NCI-H146 (cell line): ENCODE measurements around the gene TMOD4.
"Not testable (repeated sequence)": the region's sequence is repeated elsewhere in the genome, so short reads cannot be mapped to it uniquely, and the experiment has no call there.

Experiments
- DNase-seq: peaks from one replicate; lab custom pipeline; 2025; lab: John Stamatoyannopoulos, UW

TMOD4 gene

DNA sequence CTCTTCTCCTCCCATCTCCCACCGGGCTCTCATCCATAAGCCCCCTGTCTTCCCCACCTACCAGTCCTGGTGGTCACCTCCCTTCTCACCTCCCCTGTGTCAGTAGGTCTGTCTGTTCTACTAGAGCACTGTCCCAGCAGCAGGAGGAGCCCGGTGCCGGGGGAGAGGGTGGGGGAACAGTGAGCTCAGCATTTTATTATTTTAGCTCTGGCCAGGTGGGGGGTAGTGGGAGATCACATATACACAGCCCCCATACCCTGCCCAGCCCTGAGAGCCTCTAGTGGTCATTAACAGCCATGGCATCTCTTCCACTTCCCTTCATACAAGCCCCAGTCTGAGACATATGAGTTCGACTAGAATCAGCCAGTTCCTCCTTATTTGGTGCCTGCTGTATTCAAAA is at the start of gene TMOD4:
TSS of gene TMOD4 (minus strand) at position 119 of the 400 bp plus-strand sequence. CDS start 1,106 bp downstream, outside the sequence.
- DNase-seq = no peak

DNA sequence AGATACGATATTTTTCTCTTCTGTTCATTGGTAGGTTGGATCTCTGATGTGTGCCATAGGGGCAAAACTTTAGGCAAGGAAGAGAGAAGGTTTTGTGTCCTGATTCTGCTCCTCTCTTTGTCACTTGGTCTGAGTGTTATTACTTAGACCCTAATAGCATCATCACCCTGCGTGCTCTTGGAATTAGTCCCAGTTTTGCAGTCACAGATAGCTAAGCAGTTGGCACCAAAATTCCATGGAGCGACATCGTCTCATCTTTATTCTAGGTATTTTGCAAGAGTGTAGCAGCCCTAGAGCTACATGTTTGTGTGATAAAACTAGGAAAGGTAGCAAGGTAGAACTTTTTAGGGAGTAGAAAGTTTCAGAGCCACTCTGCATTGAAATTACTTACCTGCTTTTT is 46.3 kb upstream of the TMOD4 start:
- DNase-seq = no peak

DNA sequence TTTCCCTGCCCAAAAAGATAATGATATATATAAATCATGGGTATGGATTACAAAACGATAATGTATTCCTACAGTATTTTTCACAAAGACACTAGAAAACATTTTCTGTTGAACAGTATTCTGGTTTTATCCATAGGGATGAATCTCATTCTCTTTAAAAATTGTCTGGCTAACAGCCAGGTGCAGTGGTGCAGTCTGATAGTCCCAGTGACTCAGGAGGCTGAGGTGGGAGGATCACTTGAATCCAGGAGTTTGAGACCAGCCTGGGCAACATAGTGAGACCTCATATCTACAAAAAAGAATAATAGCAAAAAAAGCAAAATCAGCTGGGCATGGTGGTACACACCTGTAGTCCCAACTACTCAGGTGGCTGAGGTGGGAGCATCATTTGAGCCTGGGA is 45.8 kb upstream of the TMOD4 start:
- no peak for DNase-seq

DNA sequence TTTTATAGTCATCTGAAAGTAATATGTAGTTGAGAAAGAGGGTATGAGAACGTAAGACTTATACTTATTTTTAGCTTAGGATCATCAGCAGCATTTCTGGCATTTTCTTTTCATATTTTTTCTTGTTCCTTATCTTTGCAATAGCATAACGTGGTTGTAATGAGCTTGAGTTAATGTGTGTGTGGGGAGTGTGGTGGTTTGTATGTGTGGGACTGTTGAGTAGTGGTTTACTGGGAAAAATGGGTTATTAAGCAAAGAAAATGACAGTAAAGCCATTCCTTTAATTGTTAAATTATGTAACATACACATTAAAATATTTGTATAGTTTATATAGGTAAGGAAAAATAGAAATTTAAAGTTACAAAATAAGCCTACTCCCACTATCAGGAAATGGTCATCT is 37.8 kb upstream of the TMOD4 start:
- DNase-seq = no peak

DNA sequence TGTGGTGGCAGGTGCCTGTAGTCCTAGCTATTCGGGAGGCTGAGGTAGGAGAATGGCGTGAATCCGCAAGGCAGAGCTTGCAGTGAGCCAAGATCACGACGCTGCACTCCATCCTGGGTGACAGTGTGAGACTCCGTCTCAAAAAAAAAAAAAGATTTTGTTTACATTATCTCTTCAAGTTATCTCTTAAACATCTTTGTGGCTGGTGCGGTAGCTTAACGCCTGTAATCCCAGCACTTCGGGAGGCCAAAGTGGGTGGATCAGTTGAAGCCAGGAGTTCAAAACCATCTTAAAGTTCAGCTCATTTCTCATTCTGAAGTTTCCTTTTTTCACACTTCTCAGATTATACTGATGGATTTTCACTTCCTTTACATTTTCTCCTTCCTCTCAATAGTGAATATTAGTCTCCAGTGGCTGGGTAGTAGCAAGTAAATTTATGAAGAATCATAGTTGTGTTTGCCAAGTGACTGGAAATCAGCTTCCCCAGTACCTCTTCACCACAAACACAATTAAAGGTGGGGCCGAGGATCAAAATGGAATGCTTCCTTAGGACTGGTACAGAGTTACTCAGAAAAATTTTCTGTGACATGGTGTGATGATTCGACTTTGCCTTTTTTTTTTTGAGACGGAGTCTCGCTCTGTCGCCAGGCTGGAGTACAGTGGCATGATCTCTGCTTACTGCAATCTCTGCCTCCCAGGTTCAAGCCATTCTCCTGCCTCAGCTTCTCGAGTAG is 36.4 kb upstream of the TMOD4 start:
- no peak for DNase-seq

DNA sequence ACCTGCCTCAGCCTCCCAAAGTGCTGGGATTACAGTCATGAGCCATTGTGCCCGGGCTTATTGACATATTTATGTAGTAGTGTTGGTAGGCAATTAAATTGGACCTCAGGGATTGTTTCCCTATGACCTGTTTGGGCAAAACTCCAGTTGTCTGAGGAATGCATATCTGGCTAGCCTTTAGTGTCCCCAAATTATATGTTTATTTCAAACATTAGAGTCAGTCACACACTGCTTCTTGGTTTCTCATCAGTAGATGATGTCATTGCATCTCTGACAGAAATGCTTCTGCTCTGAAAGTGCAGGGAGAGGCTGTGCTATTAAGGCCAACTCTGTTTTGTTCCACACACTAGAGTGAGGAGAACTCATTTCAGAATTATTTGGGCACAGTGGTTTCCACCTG is 35.0 kb upstream of the TMOD4 start:
- no peak for DNase-seq

DNA sequence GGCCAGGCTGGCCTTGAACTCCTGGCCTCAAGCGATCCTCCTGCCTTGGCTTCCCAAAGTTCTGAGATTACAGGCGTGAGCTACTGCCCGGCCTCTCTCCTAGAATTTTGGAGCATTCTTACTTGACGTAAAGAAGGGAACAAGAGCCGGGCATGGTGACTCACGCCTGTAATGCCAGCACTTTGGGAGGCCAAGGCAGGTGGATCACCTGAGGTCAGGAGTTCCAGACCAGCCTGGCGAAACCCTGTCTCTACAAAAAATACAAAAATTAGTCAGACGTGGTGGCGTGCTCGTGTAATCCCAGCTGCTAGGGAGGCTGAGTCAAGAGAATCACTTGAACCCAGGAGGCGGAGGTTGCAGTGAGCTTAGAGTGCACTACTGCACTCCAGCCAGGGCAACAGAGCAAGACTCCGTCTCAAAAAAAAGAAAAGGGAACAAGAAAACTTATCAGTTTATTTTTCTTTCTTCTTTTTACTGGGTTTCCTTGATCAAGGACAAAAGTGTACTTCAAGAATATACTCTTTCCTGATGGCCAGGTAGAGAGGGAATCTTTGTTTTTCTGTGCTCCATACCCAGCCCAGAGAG is 29.7 kb upstream of the TMOD4 start:
- not testable (repeated sequence) for DNase-seq

DNA sequence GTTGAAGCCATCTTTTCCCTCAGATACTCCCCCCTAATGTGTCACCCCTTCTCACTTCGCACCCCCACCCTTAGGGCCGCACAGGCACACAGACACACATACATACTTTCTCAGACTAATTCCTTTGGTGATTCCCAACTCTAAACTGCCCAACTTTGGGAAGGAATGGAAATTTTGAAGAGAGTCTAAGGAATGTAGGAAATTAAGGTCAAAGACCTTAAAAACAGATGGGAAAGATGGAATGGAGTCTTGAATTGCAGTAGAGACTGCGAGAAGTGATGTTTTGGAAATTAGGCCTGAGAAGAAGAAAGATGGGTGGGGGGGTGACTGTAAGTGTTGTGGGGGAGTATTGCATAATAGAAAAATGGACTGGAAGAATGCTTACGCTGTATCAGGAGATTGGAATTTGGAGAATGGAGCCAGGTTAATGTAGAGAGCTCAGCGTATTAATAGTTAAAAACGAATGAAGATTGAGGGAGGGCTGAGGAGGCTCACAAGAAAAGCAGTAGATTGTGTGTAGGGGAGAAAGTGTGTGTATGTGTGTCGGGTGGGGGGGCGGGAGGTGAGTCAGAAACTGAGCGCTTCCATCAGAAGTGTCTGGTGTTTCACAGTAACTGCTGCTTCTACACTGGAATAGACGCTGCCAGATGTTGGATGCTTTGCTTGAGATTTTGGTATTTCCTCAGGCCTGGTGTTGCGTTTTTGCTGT is 24.2 kb upstream of the TMOD4 start:
- no peak for DNase-seq

DNA sequence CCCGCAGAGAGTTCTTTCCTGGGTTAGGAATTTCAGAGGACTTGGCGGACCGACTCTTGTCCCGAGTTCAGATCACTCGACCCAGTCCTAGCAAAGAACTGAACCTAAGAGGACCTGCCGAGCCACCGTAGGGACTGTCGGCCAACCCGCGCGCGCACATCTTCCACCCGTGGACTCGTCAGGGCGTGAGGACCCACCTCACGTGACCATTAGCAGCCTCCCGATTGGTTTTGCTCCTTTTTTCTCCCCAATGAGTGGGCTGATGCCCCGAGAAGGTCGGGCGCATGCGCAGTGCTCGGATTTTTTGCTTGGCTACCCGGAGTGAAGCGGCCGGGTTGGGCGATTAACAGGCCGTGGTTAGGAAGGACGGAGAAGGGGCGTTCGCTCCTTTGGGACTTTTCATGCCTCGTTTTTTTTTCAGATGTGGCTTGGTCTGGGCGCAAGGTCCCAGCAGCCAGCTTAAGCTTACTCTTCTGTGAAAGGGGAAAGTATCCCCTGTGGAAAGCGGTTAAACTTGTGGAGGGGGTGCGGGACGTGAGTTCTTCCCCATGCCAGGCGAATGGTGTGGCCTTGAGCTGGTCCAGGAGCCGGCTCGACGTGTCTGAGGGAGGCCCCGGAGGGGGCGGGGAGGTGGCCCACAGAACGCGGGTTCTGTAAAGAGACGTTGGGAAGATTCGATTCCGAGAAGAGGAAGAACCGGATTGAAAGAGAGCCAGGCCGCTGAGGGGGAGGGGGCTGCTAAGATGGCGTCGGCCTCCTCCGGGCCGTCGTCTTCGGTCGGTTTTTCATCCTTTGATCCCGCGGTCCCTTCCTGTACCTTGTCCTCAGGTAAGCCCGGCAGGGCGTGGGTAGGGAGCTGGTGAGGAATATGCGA is 22.7 kb upstream of the TMOD4 start, which contains the start of gene PIP5K1A:
TSS of gene PIP5K1A (plus strand) at position 299 of the 874 bp plus-strand sequence. CDS start at position 744, 445 bp downstream.
- DNase-seq = peak; percentile 98

DNA sequence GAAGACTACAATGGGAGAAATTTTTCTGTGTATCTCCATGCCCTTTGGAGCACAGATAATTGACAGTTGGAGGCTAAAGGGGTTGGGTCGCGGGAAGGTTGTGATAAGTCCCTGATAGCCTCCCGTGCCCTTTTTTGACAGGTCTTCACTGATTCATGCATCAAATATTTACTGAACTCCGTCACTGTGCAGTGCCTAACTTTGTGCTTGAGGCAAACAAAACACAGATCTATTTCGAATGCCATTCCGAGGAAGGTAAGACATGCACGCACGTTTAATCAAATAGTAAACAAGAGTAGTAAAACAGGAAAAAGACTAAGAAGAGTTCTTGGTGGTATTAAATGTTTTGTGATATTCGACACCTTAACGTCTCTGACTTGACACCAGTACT is 22.1 kb upstream of the TMOD4 start:
- peak; percentile 59 for DNase-seq

DNA sequence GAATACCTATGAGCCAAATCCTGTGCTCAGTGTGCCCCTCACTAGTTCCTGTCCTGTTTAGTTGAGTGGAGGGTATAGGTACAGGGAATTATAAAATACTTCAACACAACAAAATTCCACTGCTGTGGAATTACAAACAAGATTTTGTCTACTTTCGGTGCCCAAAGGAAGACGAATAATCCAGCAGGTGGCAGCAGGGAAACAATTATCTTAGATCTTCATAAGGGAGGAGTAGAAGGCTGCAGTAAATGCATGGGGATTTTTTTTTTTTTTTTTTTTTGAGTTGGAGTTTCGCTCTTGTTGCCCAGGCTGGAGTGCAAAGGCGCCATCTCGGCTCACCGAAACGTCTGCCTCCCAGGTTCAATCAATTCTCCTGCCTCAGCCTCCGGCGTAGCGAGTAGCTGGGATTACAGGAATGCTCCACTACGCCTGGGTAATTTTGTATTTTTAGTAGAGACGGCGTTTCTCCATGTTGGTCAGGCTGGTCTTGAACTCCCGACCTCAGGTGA is 20.6 kb upstream of the TMOD4 start:
- DNase-seq = peak; percentile 84

DNA sequence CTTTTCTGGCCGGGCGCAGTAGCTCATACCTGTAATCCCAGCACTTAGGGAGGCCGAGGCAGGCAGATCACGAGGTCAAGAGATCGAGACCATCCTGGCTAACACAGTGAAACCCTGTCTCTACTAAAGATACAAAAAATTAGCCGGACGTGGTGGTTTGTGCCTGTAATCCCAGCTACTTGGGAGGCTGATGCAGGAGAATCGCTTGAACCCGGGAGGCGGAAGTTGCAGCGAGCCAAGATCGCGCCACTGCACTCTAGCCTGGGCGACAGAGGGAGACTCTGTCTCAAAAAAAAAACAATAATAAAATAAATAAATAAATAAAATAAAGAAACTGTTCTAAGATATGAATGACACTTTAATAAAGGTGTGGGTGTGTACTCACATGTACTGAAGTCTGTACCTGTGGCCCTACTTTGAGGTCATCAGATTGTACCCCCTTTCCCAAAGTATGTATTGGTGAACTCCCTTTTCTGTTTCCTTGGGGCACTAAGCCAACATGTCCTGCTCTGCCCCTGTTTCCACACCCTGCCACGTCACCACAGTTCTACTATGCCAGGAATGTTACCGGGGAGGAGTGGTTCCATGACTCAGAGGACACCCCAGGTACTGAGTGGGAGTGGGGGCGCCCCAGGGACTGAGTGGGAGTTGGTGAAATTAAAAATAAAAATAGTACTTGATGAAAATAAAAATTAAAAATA is 19.3 kb upstream of the TMOD4 start:
- DNase-seq = not testable (repeated sequence)

DNA sequence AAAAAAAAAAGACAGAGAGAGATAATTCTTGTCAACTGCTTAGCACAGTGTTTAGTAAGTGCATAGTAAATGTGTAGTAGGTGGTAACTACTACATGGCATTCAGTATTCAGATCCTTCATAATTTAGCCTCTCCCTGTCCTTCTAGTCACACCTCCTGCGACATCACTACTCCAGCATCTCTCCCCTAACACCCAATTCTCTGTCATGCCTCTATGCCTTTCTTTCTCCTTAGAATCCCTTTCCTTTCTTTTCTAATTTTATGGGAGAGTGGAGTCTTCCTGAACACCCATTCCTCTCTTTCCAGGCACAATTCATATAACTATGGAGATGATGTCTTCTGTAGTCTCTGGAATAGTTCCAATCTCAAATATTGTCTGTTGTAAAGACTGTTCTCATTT is 18.1 kb upstream of the TMOD4 start:
- DNase-seq = no peak

DNA sequence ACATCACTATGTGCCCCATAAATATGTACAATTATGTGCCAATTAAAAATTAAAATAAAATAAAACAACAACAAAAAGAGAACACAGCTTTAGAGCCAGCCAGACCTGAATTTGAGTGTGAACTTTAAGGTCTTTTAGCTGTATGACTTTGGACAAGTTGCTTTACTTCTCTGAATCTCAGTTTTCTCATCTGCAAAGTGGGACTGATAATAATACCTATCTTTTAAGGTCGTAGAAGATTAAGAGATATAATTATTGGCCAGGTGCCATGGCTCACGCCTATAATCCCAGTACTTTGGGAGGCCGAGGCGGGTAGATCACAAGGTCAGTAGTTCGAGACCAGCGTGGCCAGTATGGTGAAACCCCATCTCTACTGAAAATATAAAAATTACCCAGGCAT is 17.5 kb upstream of the TMOD4 start:
- no peak for DNase-seq

DNA sequence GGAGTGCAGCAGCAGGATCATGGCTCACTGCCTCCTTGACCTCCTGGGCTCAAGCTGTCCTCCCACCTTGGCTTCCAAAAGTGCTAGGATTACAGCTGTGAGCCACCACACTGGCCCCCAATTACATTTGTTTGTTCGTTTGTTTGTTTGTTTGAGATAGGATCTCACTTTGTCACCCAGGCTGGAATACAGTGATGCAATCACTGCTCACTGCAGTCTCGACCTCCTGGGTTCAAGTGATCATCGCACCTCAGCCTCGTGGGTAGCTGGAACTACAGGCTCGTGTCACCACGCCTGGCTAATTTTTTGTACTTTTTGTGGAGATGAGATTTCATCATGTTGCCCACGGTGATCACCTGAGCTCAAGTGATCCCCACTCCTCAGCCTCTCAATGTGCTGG is 16.3 kb upstream of the TMOD4 start:
- no peak for DNase-seq

DNA sequence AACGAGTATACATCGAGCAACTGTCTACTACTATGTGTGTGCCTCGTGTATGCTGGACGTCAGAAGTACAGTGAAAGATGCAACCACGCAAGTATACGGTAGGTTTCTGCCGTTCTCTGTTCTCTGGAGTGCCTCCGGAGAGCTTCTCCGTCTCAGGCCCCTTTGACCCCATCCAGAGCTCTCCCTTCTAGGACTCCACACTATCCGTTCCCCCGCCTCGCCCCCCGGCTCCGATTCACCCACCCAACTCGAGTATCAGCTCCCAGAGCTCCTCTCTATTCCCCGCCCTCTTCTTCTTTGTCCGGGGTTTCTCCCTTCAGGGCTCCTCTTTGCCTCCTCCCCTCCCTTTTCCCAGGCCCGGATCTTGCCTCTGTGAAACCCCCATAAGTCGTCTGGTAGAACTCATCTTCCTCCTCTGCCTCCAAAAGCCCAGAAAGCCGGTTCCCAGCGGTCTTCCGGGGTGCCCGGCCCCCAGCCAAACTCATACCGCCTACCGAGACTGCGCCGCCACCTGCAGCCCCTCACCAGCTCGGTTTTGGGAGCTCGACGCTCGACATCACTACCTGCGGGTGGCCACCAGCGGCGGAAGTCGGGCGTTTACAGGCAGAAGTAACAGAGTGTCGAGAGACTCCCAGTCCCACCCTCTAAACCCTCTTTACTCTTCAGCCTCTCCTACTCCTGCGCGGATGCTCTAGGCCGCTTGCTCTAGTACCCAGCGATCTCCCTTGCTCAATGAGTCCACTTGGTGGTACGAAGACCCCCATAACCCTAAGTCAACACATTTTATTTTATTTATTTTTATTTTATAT is 14.1 kb upstream of the TMOD4 start, which contains the start of gene VPS72:
TSS of gene VPS72 (minus strand) at position 561 of the 809 bp plus-strand sequence. CDS start at position 485, 76 bp downstream.
- peak; percentile 91 for DNase-seq

DNA sequence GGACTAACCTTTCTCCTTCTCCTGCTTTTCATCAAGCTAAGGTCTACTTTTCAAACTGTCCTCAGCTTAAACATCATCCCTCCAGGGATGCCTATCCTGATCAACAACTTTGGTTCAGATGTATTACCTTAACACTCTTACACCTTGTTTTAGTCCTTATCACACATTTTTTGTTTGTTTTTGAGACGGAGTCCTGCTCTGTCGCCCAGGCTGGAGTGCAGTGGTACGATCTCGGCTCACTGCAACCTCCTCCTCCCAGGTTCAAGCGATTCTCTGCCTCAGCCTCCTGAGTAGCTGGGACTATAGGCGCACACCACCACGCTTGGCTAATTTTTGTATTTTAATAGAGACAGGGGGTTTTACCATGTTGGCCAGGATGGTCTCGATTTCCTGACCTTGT is 12.9 kb upstream of the TMOD4 start:
- DNase-seq = not testable (repeated sequence)

DNA sequence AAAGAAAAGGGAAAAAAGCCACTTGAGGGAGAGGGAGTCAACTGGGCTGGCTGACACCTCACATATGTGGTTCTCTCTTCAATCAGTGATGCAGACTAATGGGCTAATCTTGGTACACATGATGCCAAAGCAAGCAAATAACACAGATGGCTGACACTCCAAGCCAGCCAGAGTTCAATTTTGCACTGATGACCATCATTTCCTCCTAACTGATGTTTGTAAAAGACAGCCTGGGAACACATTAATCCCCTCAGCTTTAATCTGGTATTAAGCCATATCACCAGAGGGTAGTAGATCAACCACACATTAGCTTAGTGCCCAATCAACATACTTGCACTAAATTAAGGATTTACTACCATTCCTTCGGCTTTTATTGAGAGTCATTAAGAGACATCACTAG is 11.4 kb upstream of the TMOD4 start:
- no peak for DNase-seq

DNA sequence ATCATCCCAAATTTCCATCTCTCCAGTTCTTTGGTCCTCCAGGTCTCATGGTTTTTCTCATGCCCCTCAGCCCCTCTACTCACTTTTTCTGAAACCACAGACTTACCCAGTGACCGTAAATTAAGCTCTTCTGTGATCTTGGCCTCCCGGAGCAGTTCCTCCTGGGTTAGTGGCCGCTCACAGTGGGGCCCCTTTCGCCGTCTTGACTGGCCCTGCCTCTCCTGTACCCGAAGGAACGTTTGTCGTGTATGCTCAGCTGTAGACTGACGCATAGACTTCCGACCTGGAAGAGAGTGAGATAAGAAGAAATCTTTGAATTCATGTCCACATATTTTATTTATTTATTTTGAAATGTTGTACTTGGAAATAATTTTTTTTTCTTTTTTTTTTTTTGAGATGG is 8.4 kb upstream of the TMOD4 start:
- DNase-seq = no peak

DNA sequence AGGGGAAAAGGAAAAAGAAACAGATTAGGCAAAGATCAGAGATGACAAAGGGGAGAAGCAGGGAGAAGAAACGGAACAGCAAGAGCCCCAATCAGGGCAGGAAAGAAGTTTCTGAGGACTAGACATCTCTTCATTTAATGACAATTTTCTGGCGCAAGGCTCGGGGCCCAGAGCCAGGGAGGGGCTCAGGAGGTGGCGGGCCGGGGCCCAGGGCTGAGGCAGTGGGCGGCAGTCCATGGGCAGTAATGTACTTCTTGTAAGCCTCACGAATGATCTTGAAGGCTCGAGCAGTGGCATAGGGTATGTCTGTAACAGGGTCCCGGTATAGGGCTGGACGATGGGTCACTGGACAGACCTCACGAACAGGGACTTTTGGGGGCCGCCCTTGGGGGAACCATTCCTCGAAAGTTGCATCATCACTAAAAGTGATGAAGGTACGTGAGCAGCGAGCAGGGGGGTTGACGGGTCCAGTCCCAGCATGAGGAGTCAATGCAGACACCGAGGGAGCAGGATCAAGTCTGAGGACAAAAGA is 799 bp upstream of the TMOD4 start:
- no peak for DNase-seq
